ENCODE results near the gene FSTL4. TPM values are rescaled to one million over a fixed set of nuclear protein-coding genes. Genes with fewer than 3 reads are reported as not detected.

FSTL4 gene
- total and polyA plus RNA-seq, 2 experiments from 2014 or later = 1.4 to 2.8 TPM

DNA sequence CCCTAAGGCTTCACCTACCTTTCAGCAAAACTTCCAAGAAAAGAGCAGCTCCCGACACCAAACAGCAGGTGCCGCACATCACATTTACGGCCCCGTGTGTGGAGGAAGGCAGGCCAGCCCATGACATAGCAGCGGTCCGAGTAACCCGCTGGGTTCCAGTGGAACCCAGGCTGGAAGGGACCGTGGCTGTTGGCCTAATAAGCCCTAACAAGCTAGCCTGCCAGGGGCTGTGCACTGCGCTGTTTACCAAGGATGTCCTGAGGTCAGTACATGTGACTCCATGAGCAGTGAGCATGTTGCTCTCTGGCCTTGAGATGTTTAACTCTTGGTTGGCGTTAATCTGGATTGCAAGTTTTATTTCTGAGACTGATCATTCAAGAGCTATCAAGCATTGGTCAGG, 131.5 kb downstream of the FSTL4 start:
- Mint-ChIP-seq H3K4me1 (peaks cover 10% of the 10 kb centered on the region), H3K4me3 (no peak overlapping the region), H3K9me3 (no peaks in the 10 kb centered on the region; the same call in 1 of the 3 replicates), H3K27ac (no peak overlapping the region), H3K36me3 (ENCODE audit: low read depth) (no peaks in the 10 kb centered on the region), H3K27me3 (ENCODE audit: insufficient read depth, low read depth, poor library complexity) (no peaks in the 10 kb centered on the region)
- ATAC-seq (no peak), DNase-seq (ENCODE audit: low spot score) (no peak)
- Histone ChIP-seq H3K4me3 (no peak overlapping the region), H3K27me3 (ENCODE audit: insufficient read depth) (no peaks in the 10 kb centered on the region), H3F3A (replicated peaks; ENCODE audit: low read depth) (no peaks in the 10 kb centered on the region), H3K4me2 (no peak overlapping the region), H3K79me2 (replicated peaks; ENCODE audit: insufficient read depth) (no peaks in the 10 kb centered on the region), H3K27ac (ENCODE audit: low read depth) (no peak overlapping the region), H3K4me1 (ENCODE audit: insufficient read depth) (peaks cover 9% of the 10 kb centered on the region; the same call in 1 of the 2 replicates), H4K20me1 (replicated peaks; ENCODE audit: insufficient read depth) (no peaks in the 10 kb centered on the region), H2AFZ (no peak overlapping the region), H3K9me2 (ENCODE audit: insufficient read depth) (no peaks in the 10 kb centered on the region), H3K36me3 (ENCODE audit: insufficient read depth) (no peaks in the 10 kb centered on the region)
- TF ChIP-seq EZH2 (IDR thresholded peaks at IDR 0.05; ENCODE audit: low read depth, unreplicated experiment) (no peak), ZNF114 (CRISPR knock-in tag; IDR thresholded peaks at IDR 0.05) (no peak), CREB1 (CRISPR knock-in tag; IDR thresholded peaks at IDR 0.05; ENCODE audit: low read depth) (no peak), NANOG (IDR thresholded peaks at IDR 0.05; ENCODE audit: borderline replicate concordance) (no peak), JUNB (IDR thresholded peaks at IDR 0.05; ENCODE audit: unreplicated experiment) (no peak), POLR2AphosphoS5 (IDR thresholded peaks at IDR 0.05; ENCODE audit: low read depth) (no peak), STAT1 (IDR thresholded peaks at IDR 0.05; ENCODE audit: unreplicated experiment) (no peak), EZH2phosphoT487 (IDR thresholded peaks at IDR 0.05; ENCODE audit: unreplicated experiment) (no peak), ZNF331 (CRISPR knock-in tag; IDR thresholded peaks at IDR 0.05; ENCODE audit: low read depth) (no peak)
- TF ChIP-seq, protein P1, sequence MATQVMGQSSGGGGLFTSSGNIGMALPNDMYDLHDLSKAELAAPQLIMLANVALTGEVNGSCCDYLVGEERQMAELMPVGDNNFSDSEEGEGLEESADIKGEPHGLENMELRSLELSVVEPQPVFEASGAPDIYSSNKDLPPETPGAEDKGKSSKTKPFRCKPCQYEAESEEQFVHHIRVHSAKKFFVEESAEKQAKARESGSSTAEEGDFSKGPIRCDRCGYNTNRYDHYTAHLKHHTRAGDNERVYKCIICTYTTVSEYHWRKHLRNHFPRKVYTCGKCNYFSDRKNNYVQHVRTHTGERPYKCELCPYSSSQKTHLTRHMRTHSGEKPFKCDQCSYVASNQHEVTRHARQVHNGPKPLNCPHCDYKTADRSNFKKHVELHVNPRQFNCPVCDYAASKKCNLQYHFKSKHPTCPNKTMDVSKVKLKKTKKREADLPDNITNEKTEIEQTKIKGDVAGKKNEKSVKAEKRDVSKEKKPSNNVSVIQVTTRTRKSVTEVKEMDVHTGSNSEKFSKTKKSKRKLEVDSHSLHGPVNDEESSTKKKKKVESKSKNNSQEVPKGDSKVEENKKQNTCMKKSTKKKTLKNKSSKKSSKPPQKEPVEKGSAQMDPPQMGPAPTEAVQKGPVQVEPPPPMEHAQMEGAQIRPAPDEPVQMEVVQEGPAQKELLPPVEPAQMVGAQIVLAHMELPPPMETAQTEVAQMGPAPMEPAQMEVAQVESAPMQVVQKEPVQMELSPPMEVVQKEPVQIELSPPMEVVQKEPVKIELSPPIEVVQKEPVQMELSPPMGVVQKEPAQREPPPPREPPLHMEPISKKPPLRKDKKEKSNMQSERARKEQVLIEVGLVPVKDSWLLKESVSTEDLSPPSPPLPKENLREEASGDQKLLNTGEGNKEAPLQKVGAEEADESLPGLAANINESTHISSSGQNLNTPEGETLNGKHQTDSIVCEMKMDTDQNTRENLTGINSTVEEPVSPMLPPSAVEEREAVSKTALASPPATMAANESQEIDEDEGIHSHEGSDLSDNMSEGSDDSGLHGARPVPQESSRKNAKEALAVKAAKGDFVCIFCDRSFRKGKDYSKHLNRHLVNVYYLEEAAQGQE (IDR thresholded peaks at IDR 0.05; ENCODE audit: unreplicated experiment) = no peak
- TF ChIP-seq, protein P2, sequence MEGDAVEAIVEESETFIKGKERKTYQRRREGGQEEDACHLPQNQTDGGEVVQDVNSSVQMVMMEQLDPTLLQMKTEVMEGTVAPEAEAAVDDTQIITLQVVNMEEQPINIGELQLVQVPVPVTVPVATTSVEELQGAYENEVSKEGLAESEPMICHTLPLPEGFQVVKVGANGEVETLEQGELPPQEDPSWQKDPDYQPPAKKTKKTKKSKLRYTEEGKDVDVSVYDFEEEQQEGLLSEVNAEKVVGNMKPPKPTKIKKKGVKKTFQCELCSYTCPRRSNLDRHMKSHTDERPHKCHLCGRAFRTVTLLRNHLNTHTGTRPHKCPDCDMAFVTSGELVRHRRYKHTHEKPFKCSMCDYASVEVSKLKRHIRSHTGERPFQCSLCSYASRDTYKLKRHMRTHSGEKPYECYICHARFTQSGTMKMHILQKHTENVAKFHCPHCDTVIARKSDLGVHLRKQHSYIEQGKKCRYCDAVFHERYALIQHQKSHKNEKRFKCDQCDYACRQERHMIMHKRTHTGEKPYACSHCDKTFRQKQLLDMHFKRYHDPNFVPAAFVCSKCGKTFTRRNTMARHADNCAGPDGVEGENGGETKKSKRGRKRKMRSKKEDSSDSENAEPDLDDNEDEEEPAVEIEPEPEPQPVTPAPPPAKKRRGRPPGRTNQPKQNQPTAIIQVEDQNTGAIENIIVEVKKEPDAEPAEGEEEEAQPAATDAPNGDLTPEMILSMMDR (conservative IDR thresholded peaks at IDR 0.05; ENCODE audit: low read depth in 2 of 2) = no peak
- TF ChIP-seq, protein P3, sequence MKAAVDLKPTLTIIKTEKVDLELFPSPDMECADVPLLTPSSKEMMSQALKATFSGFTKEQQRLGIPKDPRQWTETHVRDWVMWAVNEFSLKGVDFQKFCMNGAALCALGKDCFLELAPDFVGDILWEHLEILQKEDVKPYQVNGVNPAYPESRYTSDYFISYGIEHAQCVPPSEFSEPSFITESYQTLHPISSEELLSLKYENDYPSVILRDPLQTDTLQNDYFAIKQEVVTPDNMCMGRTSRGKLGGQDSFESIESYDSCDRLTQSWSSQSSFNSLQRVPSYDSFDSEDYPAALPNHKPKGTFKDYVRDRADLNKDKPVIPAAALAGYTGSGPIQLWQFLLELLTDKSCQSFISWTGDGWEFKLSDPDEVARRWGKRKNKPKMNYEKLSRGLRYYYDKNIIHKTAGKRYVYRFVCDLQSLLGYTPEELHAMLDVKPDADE (IDR thresholded peaks at IDR 0.05) = no peak
- TF ChIP-seq, protein P4, sequence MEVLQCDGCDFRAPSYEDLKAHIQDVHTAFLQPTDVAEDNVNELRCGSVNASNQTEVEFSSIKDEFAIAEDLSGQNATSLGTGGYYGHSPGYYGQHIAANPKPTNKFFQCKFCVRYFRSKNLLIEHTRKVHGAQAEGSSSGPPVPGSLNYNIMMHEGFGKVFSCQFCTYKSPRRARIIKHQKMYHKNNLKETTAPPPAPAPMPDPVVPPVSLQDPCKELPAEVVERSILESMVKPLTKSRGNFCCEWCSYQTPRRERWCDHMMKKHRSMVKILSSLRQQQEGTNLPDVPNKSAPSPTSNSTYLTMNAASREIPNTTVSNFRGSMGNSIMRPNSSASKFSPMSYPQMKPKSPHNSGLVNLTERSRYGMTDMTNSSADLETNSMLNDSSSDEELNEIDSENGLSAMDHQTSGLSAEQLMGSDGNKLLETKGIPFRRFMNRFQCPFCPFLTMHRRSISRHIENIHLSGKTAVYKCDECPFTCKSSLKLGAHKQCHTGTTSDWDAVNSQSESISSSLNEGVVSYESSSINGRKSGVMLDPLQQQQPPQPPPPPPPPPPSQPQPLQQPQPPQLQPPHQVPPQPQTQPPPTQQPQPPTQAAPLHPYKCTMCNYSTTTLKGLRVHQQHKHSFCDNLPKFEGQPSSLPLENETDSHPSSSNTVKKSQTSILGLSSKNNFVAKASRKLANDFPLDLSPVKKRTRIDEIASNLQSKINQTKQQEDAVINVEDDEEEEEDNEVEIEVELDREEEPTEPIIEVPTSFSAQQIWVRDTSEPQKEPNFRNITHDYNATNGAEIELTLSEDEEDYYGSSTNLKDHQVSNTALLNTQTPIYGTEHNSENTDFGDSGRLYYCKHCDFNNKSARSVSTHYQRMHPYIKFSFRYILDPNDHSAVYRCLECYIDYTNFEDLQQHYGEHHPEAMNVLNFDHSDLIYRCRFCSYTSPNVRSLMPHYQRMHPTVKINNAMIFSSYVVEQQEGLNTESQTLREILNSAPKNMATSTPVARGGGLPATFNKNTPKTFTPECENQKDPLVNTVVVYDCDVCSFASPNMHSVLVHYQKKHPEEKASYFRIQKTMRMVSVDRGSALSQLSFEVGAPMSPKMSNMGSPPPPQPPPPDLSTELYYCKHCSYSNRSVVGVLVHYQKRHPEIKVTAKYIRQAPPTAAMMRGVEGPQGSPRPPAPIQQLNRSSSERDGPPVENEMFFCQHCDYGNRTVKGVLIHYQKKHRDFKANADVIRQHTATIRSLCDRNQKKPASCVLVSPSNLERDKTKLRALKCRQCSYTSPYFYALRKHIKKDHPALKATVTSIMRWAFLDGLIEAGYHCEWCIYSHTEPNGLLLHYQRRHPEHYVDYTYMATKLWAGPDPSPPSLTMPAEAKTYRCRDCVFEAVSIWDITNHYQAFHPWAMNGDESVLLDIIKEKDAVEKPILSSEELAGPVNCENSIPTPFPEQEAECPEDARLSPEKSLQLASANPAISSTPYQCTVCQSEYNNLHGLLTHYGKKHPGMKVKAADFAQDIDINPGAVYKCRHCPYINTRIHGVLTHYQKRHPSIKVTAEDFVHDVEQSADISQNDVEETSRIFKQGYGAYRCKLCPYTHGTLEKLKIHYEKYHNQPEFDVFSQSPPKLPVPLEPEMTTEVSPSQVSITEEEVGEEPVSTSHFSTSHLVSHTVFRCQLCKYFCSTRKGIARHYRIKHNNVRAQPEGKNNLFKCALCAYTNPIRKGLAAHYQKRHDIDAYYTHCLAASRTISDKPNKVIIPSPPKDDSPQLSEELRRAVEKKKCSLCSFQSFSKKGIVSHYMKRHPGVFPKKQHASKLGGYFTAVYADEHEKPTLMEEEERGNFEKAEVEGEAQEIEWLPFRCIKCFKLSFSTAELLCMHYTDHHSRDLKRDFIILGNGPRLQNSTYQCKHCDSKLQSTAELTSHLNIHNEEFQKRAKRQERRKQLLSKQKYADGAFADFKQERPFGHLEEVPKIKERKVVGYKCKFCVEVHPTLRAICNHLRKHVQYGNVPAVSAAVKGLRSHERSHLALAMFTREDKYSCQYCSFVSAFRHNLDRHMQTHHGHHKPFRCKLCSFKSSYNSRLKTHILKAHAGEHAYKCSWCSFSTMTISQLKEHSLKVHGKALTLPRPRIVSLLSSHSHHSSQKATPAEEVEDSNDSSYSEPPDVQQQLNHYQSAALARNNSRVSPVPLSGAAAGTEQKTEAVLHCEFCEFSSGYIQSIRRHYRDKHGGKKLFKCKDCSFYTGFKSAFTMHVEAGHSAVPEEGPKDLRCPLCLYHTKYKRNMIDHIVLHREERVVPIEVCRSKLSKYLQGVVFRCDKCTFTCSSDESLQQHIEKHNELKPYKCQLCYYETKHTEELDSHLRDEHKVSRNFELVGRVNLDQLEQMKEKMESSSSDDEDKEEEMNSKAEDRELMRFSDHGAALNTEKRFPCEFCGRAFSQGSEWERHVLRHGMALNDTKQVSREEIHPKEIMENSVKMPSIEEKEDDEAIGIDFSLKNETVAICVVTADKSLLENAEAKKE (CRISPR knock-in tag; IDR thresholded peaks at IDR 0.05) = no peak
